IMR-90 (cell line): Measurements from ENCODE around the gene SVEP1.
A peak's percentile ranks its signal among the peaks of the same experiment; 100 is the strongest.

Source experiments
- BHLHE40 ChIP-seq: fragments of 150-350 bp; IDR thresholded peaks from 2 replicates; pipeline ENCODE4 v1.6.1; 2016; ENCODE audit warnings: mild to moderate bottlenecking, low read depth, low read length
- CEBPB ChIP-seq: IDR thresholded peaks from 2 replicates; pipeline ENCODE4 v1.6.1; 2012; ENCODE audit warnings: low read depth, low read length, improper control_type of control experiment
- CHD1 ChIP-seq: IDR thresholded peaks from 2 replicates; pipeline ENCODE4 v1.6.1; 2012; ENCODE audit warnings: low read depth, low read length, improper control_type of control experiment
- CTCF ChIP-seq: conservative IDR thresholded peaks from 2 replicates; pipeline ENCODE4 v1.5.1; 2012; ENCODE audit warnings: mild to moderate bottlenecking, low read depth, low read length, improper control_type of control experiment
- MAFK ChIP-seq: IDR thresholded peaks from 2 replicates; pipeline ENCODE4 v1.6.1; 2012; ENCODE audit warnings: low read depth, low read length, improper control_type of control experiment
- MAZ ChIP-seq: IDR thresholded peaks from 2 replicates; pipeline ENCODE4 v1.6.1; 2012; ENCODE audit warnings: low read depth, mild to moderate bottlenecking, low read length, improper control_type of control experiment, moderate library complexity, borderline replicate concordance
- MXI1 ChIP-seq: IDR thresholded peaks from 2 replicates; pipeline ENCODE4 v1.6.1; 2012; ENCODE audit warnings: low read depth, mild to moderate bottlenecking, low read length, moderate library complexity, borderline replicate concordance
- NFE2L2 ChIP-seq: fragments of 150-350 bp; IDR thresholded peaks from 2 replicates; pipeline ENCODE4 v1.6.1; 2016; ENCODE audit warnings: low read depth, mild to moderate bottlenecking, low read length
- POLR2A ChIP-seq: IDR thresholded peaks from 2 replicates; pipeline ENCODE4 v1.6.1; 2012; ENCODE audit warnings: mild to moderate bottlenecking, low read depth, low read length
- RAD21 ChIP-seq: IDR thresholded peaks from 2 replicates; pipeline ENCODE4 v1.6.1; 2012; ENCODE audit warnings: low read length, improper control_type of control experiment
- RFX5 ChIP-seq: IDR thresholded peaks from 2 replicates; pipeline ENCODE4 v1.8.0; 2012; ENCODE audit warnings: low read depth, mild to moderate bottlenecking, low read length, moderate library complexity
- SMC3 ChIP-seq: fragments of 150-350 bp; IDR thresholded peaks from 2 replicates; pipeline ENCODE4 v1.6.1; 2016; ENCODE audit warnings: low read depth, mild to moderate bottlenecking, antibody characterized with exemption, low read length, moderate library complexity
- USF2 ChIP-seq: fragments of 150-350 bp; IDR thresholded peaks from 2 replicates; pipeline ENCODE4 v1.6.1; 2017; ENCODE audit warnings: mild to moderate bottlenecking, antibody characterized with exemption, low read length, low read depth

- no peak for TF ChIP-seq CTCF
- no peak for TF ChIP-seq POLR2A
- TF ChIP-seq SMC3, result no peak
- no peak for TF ChIP-seq MXI1
- peak; percentile 72 for TF ChIP-seq CEBPB
- no peak for TF ChIP-seq RAD21
- no peak for TF ChIP-seq BHLHE40
- TF ChIP-seq RFX5, result no peak
- TF ChIP-seq MAZ, result no peak
- TF ChIP-seq USF2, result no peak
- no peak for TF ChIP-seq NFE2L2
- no peak for TF ChIP-seq CHD1
- TF ChIP-seq MAFK, result no peak
Observed at GRCh38 chr9:110404473-110404872, 175.1 kb downstream of the SVEP1 start.
